Esophagus (tissue), 2 donors: ENCODE results near the gene HSPE1. TPM values are rescaled to one million over a fixed set of nuclear protein-coding genes. Genes with fewer than 3 reads are reported as not detected.

Source experiments
- H3K27ac ChIP-seq, 2 donors: one replicate each; pipeline ENCODE4 v1.5.1; 2013; ENCODE audit warnings: low read depth in 2 of 2, mild to moderate bottlenecking in 2 of 2, inconsistent platforms in 1 of 2, low read length in 1 of 2, moderate library complexity in 1 of 2
- H3K27me3 ChIP-seq, 2 donors: one replicate each; pipeline ENCODE4 v1.6.1; 2013; ENCODE audit warnings: low read length in 2 of 2, control low read depth in 1 of 2, mild to moderate bottlenecking in 1 of 2; ENCODE audit not compliant: insufficient read depth in 2 of 2, control insufficient read depth in 1 of 2
- H3K36me3 ChIP-seq, 2 donors: one replicate each; pipeline ENCODE4 v1.6.1; 2013; ENCODE audit warnings: low read length in 1 of 2; ENCODE audit not compliant: control insufficient read depth in 2 of 2, insufficient read depth in 2 of 2
- H3K4me1 ChIP-seq, 2 donors: one replicate each; pipeline ENCODE4 v1.6.1; 2013; ENCODE audit warnings: low read length in 1 of 2; ENCODE audit not compliant: control insufficient read depth in 2 of 2, insufficient read depth in 2 of 2
- H3K4me3 ChIP-seq, 2 donors: one replicate each; pipeline ENCODE4 v1.5.1; 2013; ENCODE audit warnings: low read length in 2 of 2, mild to moderate bottlenecking in 2 of 2, low read depth in 1 of 2, moderate library complexity in 1 of 2
- H3K9me3 ChIP-seq, 2 donors: one replicate each; pipeline ENCODE4 v1.6.1; 2013; ENCODE audit warnings: mild to moderate bottlenecking in 2 of 2, low read depth in 1 of 2, low read length in 1 of 2, moderate library complexity in 1 of 2; ENCODE audit not compliant: control insufficient read depth in 2 of 2, insufficient read depth in 1 of 2
- WGBS, 2 donors: extraction: QIAGEN DNeasy Blood & Tissue Kit; methylation state at CpG; one replicate each; pipeline ENCODE4 v1.1.7; 2013; 5-methylcytosine and 5-hydroxymethylcytosine counted together
- polyA plus RNA-seq, 2 donors: library from polyadenylated mRNA; stranded (reverse); fragments of 200-250 nt; gene quantifications; one replicate each; pipeline ENCODE4 v1.2.3, GENCODE V29; 2013
- donor health status: healthy with polysubstance abuse.
- donor health status: Bipolar disorder and iron deficiency.

The HSPE1 gene
- polyA plus RNA-seq, 2 donors, result 149 to 216 TPM

GRCh38 chr2:197496695-197497094, 3.5 kb upstream of the HSPE1 start:
- no peaks in the 10 kb centered on the region for H3K9me3 ChIP-seq
- no peaks in the 10 kb centered on the region for H3K4me1 ChIP-seq
- H3K27ac ChIP-seq, result no peak overlapping the region
- H3K27me3 ChIP-seq, result no peaks in the 10 kb centered on the region
- peaks cover 8 to 9% of the 10 kb centered on the region in 2 donors for H3K36me3 ChIP-seq
- no peak overlapping the region for H3K4me3 ChIP-seq

- no peaks in the 10 kb centered on the region for H3K4me1 ChIP-seq
- no peaks in the 10 kb centered on the region for H3K27me3 ChIP-seq
- no peak overlapping the region for H3K27ac ChIP-seq
- H3K9me3 ChIP-seq, result no peaks in the 10 kb centered on the region
- peaks cover 3 to 4% of the 10 kb centered on the region in 2 donors for H3K36me3 ChIP-seq
- H3K4me3 ChIP-seq, result no peak overlapping the region
- 21% methylated on average over 2 of the region's 2 CpGs for WGBS, 2 donors
Observed at GRCh38 chr2:197497326-197497725, 2.9 kb upstream of the HSPE1 start.

- Histone ChIP-seq H3K4me3 (peak overlapping the region; percentile 76 to 95), H3K9me3 (no peaks in the 10 kb centered on the region), H3K36me3 (peaks cover 3 to 4% of the 10 kb centered on the region in 2 donors), H3K27me3 (no peaks in the 10 kb centered on the region), H3K4me1 (no peaks in the 10 kb centered on the region), H3K27ac (peak overlapping the region; percentile 94 to 98)
- 7 to 11% methylated on average over 14 of the region's 14 CpGs for WGBS, 2 donors
Observed at GRCh38 chr2:197498235-197498936, 1.8 kb upstream of the HSPE1 start.

- WGBS, 2 donors, result 0 to 1% methylated on average over 38 to 46 of the region's 46 CpGs
- peaks cover 2 to 5% of the 10 kb centered on the region in 2 donors for H3K36me3 ChIP-seq
- H3K4me1 ChIP-seq, result no peaks in the 10 kb centered on the region
- H3K27ac ChIP-seq, result peak overlapping the region; percentile 94 to 98
- peak overlapping the region; percentile 76 to 95 for H3K4me3 ChIP-seq
- no peaks in the 10 kb centered on the region for H3K9me3 ChIP-seq
- no peaks in the 10 kb centered on the region for H3K27me3 ChIP-seq
Observed at GRCh38 chr2:197498937-197499593, 1.1 kb upstream of the HSPE1 start.

- no peaks in the 10 kb centered on the region for H3K27me3 ChIP-seq
- WGBS, 2 donors, result 0% methylated on average over 27 to 30 of the region's 30 CpGs
- H3K9me3 ChIP-seq, result no peaks in the 10 kb centered on the region
- H3K4me1 ChIP-seq, result no peaks in the 10 kb centered on the region
- H3K36me3 ChIP-seq, result peaks cover 4 to 9% of the 10 kb centered on the region in 2 donors
- peak overlapping the region; percentile 94 to 98 for H3K27ac ChIP-seq
- peak overlapping the region; percentile 76 to 95 for H3K4me3 ChIP-seq
Observed at GRCh38 chr2:197500503-197501131, 438 bp downstream of the HSPE1 start.

GRCh38 chr2:197502201-197502600, 2.0 kb downstream of the HSPE1 start:
- 33 to 42% methylated on average over 4 of the region's 4 CpGs for WGBS, 2 donors
- Histone ChIP-seq H3K27ac (no peak overlapping the region), H3K36me3 (peaks cover 4 to 6% of the 10 kb centered on the region in 2 donors), H3K27me3 (no peaks in the 10 kb centered on the region), H3K4me1 (no peaks in the 10 kb centered on the region), H3K4me3 (no peak overlapping the region), H3K9me3 (no peaks in the 10 kb centered on the region)

- Histone ChIP-seq H3K36me3 (peaks cover 4 to 6% of the 10 kb centered on the region in 2 donors), H3K4me1 (no peaks in the 10 kb centered on the region), H3K9me3 (no peaks in the 10 kb centered on the region), H3K4me3 (no peak overlapping the region), H3K27me3 (no peaks in the 10 kb centered on the region), H3K27ac (no peak overlapping the region)
- WGBS, 2 donors, result 55 to 67% methylated on average over 4 of the region's 4 CpGs
Observed at GRCh38 chr2:197502685-197503084, 2.5 kb downstream of the HSPE1 start.

GRCh38 chr2:197504000-197504399, 3.8 kb downstream of the HSPE1 start:
- whole genome bisulfite sequencing, 2 donors, result 93 to 99% methylated on average over 2 of the region's 2 CpGs
- no peaks in the 10 kb centered on the region for H3K27me3 ChIP-seq
- no peak overlapping the region for H3K4me3 ChIP-seq
- H3K9me3 ChIP-seq, result no peaks in the 10 kb centered on the region
- peaks cover 4 to 6% of the 10 kb centered on the region in 2 donors for H3K36me3 ChIP-seq
- H3K4me1 ChIP-seq, result no peaks in the 10 kb centered on the region
- H3K27ac ChIP-seq, result no peak overlapping the region

- H3K36me3 ChIP-seq, result peaks cover 4 to 6% of the 10 kb centered on the region in 2 donors
- no peaks in the 10 kb centered on the region for H3K4me1 ChIP-seq
- no peak overlapping the region for H3K4me3 ChIP-seq
- 92 to 93% methylated on average over 6 of the region's 6 CpGs for WGBS, 2 donors
- no peak overlapping the region for H3K27ac ChIP-seq
- H3K27me3 ChIP-seq, result no peaks in the 10 kb centered on the region
- H3K9me3 ChIP-seq, result no peaks in the 10 kb centered on the region
Observed at GRCh38 chr2:197504512-197504911, 4.3 kb downstream of the HSPE1 start.
